Measurements from ENCODE around the gene SLC35E2B.
A peak's percentile ranks its signal among the peaks of the same experiment; 100 is the strongest.
"Not testable (repeated sequence)": the region's sequence is repeated elsewhere in the genome, so short reads cannot be mapped to it uniquely, and the experiment has no call there.

SLC35E2B gene

DNA sequence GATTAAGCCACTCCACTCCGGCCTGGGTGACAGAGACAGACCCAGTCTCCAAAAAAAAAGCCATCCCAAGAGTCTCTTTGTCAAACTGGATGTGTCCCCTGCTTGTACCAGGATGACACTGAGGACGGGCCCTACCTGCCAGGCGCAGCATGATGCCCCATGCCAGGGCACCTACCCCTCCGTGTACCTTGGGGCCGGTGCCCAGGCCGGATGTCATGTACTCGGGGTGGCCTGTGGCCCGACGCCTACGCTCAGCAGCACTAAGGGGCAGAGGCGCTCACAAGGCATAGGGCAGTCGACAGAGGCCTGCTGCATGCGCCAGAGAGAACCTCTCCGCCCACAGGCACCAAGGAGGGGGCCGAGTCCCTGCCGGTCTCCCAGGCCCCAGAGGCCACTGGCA is 53.2 kb downstream of the SLC35E2B start:
- DNase-seq (ENCODE audit: low read depth in 2 of 2), result not testable (repeated sequence)

DNA sequence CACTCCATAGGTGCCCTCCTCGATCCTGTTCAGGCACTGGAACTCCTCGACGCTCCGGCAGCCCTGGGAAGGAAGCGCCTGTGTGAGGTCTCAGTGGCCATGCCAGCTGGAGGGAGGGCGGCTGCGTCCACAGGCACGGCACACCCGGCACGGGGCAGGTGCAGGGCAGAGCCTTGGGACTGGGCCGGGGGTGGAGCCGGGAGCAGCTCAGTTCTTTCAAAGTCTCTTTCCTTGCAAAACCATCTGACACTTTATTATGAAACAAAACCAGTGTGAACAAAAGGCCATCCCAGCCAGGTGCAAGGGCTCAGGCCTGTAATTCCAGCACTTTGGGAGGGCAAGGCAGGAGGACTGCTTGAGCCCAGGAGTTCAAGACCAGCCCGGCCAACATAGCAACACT is 54.1 kb downstream of the SLC35E2B start:
- DNase-seq (ENCODE audit: low read depth in 2 of 2), result not testable (repeated sequence)

DNA sequence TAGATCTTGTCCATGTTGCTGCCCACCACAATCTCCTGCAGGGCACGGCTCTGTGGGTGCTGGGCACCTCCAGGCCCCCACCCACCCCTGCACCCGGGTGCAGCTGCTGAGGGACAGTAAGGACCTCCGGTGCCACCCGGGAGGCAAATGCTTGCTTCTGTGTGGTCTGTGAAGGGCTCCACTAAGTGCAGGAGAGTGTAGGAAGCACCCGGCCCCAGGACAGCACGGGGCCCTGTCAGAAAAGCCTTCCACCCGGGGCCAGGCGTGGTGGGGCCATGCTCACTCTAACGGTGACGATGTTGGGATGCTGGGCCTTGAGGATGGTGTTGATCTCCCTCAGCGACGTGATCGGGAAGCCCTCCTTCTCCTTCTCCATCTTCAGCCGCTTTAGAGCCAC is 55.1 kb downstream of the SLC35E2B start:
- not testable (repeated sequence) for DNase-seq (ENCODE audit: low read depth in 2 of 2)

DNA sequence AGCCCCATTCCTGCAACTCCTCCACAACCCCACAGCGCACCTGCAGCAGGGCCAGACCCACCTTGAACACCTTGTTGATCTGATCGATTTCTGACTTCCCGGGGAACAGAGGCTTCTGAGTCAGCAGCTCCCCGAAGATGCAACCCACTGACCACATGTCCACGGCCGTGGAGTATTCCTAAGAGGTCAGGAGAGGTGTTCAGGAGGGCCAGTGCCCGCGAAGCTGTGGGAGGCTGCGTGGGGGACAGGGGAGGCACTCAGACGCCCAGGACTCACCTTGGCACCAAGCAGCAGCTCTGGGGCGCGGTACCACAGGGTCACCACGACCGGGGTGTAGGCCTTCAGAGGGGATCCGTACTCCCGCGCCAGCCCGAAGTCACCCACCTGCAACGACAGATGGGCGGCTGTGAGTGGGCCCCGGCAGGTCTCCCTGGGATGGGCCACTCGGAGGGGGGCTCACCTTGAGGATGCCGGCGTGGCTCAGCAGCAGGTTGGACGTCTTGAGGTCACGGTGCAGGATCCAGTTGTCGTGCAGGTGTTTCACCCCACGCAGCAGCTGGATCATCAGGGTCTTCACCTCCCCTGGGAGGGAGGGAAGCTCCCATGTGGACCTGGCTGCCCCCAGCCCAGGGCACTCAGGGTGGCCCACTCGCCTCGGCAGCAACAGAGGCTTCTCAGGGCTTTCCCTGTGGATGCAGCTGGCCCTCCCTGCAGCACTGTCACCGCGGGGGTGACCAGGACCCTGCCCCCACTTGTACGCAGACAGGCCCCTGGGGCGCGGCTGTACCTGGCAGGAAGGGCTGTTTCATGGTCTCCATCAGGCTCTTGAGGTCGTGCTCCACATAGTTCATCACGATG is 55.7 kb downstream of the SLC35E2B start:
- not testable (repeated sequence) for DNase-seq (ENCODE audit: low read depth in 2 of 2)

DNA sequence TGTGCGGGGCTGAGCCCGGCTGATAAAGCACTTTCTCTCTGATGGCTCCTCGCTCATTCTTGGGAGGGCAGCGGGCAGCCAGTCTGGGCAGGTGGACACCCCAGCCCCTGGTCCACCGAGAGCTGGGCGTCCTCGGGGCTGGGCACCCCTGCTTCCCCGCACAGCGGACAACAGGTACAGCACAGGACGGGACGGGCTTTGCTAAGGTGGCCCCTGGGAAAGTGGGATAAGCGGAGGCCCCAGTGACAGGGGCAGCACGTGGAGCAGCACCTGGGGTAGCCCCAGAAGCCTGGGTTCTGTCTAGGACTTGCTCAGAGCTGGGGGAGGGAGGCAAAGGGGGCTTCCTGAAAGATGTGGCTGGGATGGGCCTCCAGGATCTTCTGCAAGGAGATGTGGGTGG is 58.0 kb downstream of the SLC35E2B start:
- not testable (repeated sequence) for DNase-seq (ENCODE audit: low read depth in 2 of 2)

DNA sequence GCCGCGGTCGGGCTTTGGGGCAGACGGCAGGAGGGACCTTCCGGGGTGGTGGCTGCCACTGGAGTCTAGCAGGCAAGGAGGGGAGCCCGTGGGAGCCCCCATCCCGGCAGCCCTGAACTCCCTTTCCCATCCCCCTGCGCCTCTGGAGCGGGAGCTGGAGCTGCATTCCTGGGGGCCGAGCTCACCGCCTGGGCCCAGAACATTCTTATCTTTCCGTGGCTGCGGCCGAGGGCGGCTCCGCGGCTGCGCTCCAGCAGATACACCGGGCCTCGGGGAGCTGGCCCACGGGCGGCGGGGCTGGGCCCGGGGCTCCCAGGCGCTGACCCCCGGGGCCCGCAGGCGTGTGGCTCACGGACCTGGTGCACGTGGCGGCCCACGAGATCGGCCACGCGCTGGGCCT is 59.2 kb downstream of the SLC35E2B start:
- not testable (repeated sequence) for DNase-seq (ENCODE audit: low read depth in 2 of 2)

DNA sequence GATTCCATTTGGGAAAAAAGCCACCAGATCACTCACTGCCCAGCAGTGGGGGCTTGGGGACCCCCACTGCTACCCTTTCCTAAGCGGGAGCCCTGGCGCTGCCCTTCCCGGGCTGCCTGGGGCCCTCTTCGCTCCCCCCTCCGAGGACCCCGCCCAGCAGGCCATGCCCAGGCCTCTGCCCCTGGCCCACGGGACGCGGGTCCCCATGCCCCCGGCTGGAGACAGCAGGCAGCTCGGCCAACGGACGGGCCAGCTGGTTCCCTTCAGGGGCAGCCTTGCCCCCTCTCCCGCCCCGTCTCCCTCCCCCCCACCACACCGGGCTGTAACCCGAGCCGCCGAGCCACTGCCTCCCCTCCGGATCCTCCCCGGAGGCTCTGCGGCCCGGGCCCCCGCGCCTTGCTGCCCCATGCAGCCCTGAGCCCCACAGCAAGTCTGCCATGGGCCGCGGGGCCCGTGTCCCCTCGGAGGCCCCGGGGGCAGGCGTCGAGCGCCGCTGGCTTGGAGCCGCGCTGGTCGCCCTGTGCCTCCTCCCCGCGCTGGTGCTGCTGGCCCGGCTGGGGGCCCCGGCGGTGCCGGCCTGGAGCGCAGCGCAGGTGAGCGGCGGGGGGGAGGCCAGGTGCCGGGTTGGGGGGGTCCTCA is 60.7 kb downstream of the SLC35E2B start, which contains the start of gene MMP23B:
Gene MMP23B (plus strand): TSS at position 392 of the 639 bp plus-strand sequence. CDS start 46 bp downstream, at position 438.
- no peak for DNase-seq (ENCODE audit: low read depth in 2 of 2)

DNA sequence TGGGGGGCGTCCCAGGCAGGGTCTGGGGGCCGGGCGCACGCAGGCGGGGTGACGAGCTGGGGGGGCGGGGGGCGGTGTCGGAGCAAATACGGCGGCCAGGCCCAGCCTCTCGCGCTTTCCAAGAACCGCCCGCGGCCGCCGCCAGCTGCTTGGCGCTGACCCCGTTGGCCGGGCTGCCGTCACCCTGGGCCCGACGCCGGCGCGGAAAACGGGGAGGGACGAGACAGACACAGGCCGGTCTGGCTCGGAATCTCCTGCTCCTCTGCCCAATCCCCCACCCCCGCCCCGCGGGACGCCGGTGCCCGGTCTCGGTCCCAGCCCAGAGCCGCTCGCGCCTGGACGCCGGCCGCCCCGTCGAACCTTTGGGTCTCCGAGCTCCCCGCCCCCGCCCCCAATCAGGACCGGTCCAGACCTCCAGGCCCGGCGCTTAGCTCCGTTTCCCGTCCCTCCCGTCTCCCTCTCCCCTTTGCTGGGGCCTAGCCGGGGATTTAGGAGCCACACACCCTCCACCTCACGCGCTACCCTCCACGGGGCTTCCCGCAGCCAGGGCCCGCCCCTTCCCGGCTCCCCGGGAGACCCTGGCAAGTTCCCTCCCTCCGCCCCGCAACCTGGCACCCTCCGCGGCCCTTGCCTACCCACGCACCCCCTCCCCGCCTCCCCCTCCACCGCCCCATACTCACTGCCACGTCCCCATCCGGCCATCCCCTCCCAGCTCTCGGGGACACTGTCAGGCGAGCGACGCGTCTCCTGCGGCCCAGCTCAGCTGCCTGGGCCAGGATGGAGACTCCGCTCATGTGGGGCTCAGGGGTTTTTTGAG is 61.4 kb downstream of the SLC35E2B start:
- DNase-seq (ENCODE audit: low read depth in 2 of 2), result no peak

DNA sequence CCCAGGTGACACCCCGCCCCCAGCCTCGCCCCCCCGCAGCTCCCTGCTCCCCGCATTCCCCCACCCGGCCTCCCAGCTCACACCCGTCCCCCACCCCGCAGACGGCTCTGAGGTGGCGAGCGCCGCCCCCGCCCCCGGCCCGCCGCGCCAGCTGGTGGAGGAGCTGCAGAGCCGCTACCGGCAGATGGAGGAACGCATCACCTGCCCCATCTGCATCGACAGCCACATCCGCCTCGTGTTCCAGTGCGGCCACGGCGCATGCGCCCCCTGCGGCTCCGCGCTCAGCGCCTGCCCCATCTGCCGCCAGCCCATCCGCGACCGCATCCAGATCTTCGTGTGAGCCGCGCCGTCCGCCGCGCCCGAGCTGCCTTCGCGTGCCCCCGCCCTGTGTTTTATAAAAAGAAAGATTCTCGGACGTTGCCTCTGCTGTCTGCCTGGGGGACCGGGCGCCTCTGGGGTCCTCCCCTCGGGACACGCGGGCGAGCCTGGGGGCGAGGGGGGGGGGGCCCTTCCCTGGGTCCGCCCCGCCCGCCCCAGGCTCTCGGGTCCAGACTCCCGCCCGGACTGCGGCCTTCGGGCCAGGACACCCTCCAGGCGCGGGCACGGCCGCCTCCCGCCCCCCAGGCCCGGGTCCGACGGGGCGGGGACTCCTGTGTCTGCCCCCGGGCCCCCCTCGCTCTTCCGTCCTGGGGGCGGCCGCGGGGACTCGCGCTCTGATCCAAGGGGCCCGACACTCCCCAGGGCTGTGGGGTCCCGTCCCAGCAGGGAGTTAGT is 62.2 kb downstream of the SLC35E2B start:
- DNase-seq (ENCODE audit: low read depth in 2 of 2), result peak; percentile 84 to 86

DNA sequence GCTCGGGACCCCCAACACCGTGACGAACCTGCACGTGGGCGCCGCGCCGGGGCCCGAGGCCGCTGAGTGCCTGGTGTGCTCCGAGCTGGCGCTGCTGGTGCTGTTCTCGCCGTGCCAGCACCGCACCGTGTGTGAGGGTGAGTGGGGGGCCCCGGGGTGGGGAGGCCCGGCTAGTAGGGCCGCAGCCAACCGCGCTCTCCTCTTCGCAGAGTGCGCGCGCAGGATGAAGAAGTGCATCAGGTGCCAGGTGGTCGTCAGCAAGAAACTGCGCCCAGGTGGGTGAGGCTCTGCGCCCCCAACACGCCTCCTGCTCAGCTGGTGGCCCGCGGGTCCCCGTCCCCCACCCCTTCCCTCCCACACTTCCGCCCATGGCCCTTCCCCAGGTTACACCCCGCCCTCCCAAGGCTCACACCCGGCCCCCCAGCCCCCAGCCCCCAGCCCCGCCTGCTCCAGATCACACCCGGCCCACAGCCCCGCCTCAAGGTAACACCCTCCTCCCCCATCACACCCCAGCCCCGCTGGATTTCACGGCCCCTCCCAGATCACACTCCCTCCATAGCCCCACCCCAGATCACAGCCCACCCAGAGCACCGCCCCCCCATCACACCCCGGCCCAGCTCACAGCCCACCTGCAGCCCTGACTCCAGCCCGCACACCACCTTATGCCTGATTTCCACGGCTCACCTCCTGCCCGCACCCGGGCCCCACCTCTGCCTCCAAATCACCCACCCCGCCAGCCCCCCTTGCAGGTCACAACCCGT is 63.0 kb downstream of the SLC35E2B start:
- DNase-seq (ENCODE audit: low read depth in 2 of 2), result peak; percentile 39 to 44

DNA sequence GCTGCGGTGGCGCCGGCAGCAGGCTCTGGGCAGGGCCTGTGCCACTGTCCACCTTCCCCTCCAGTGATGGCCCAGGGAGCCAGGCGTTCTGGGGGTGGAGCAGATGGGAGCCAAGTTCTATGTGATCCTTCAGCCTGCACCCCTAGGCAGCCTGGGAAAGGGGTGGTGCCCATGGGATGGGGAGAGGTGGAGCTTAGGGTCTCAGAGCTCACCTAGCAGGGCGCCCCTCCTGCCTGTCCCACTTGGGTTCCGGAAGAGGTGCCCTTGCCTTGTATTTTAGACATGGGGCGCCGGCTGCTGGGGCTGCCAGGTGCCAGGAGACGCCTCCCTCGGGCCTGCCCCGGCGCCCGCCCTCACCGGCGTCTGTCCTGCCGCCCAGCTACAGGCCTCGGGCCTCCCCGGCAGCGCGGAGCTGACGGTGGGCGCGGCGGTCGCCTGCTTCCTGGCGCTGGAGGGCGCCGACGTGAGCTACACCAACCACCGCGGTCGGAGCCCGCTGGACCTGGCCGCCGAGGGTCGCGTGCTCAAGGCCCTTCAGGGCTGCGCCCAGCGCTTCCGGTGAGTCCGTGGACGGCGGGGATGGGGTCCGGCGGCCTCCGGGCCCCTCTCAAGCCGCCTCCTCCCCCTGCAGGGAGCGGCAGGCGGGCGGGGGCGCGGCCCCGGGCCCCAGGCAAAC is 63.7 kb downstream of the SLC35E2B start:
- peak; percentile 27 for DNase-seq (ENCODE audit: low read depth in 2 of 2)

DNA sequence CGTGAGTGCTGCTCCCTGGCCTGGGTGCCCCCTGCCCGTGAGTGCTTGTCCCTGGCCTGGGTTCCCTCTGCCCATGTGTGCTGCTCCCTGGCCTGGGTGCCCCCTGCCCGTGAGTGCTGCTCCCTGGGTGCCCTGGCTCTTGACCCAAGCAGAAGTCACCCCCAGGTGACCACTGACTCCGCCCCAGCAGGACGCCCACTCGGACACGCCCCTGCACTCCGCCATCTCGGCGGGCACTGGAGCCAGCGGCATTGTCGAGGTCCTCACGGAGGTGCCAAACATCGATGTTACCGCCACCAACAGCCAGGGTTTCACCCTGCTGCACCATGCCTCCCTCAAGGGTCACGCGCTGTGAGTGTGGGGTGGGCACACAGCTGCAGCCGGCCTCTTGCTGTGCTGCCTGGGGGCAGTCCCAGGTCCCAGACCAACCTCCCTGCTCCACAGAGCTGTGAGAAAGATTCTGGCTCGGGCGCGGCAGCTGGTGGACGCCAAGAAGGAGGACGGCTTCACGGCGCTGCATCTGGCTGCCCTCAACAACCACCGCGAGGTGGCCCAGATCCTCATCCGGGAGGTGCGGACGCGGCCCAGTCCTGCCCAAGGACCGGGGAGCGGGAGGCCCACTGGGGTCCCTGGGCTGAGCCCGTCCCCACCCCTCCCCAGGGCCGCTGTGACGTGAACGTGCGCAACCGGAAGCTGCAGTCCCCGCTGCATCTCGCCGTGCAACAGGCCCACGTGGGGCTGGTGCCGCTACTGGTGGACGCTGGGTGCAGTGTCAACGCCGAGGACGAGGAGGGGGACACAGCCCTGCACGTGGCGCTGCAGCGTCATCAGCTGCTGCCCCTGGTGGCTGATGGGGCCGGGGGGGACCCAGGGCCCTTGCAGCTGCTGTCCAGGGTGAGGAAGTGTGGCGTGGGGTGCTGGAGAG is 64.5 kb downstream of the SLC35E2B start:
- DNase-seq (ENCODE audit: low read depth in 2 of 2), result no peak

DNA sequence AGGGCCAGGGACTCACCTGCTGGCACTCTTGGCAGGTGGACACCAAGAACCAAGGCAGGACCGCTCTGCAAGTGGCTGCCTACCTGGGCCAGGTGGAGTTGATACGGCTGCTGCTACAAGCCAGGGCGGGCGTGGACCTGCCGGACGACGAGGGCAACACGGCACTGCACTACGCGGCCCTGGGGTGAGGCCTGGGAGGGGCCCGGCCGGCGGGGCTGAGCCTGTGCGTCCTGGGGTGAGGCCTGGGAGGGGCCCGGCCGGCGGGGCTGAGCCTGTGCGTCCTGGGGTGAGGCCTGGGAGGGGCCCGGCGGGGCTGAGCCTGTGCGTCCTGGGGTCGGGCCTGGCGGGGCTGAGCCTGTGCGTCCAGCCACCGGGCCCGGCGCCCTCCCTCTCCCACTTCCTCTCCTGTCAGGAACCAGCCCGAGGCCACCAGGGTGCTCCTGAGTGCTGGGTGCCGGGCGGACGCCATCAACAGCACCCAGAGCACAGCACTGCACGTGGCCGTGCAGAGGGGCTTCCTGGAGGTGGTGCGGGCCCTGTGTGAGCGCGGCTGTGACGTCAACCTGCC is 65.2 kb downstream of the SLC35E2B start:
- DNase-seq (ENCODE audit: low read depth in 2 of 2), result no peak

DNA sequence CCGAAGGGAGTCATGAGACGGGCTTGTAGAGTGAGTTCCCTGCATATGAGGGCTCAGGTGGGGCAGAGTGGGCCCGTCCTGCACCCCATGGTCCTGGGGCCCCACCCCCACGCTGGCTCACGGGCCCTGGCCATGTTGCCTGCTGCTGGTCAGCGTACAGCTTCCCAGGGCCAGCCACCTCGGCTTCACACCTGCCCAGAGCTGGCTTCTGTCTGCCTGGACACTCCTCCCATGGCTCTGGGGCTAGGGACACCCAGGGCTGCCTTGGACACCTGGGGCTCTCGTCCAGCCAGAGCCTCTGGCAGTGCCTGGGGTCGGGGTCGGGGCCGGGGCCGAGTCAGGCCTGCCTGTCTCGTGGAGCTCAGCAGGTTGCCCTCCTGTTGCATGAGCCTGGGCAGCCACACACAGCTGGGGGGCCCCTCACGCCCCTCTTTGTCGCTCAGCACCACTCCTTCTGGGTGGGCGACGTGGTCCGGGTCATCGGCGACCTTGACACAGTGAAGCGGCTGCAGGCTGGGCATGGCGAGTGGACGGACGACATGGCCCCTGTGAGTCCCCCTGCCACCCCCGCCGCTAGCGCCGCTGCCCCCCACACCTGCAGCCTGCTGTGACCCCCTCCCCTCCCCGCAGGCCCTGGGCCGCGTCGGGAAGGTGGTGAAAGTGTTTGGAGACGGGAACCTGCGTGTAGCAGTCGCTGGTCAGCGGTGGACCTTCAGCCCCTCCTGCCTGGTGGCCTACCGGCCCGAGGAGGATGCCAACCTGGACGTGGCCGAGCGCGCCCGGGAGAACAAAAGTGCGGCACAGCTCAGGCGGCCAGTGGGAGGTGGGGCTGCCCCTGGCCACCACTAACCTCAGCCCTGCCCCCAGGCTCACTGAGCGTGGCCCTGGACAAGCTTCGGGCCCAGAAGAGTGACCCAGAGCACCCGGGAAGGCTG is 66.1 kb downstream of the SLC35E2B start:
- no peak for DNase-seq (ENCODE audit: low read depth in 2 of 2)

DNA sequence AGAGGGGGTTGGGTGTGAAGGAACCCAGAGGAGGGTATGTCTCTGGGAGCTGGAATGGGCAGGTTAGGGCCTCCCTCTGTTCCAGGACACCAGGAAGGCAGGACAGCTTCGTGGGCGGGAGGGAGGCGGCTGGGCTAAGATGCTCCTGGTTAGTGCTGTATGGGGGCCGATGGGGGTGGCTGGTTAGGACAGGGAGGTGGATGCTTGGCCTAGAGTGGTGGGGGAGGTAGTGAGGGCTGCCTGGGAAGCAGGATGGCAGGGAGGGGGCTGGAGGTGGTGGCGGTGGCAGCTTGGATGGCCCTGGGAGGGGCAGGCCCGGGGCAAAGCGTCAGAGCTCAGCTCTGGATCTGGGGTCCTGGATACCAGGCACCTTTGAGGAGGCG is 66.8 kb downstream of the SLC35E2B start:
- no peak for DNase-seq (ENCODE audit: low read depth in 2 of 2)

DNA sequence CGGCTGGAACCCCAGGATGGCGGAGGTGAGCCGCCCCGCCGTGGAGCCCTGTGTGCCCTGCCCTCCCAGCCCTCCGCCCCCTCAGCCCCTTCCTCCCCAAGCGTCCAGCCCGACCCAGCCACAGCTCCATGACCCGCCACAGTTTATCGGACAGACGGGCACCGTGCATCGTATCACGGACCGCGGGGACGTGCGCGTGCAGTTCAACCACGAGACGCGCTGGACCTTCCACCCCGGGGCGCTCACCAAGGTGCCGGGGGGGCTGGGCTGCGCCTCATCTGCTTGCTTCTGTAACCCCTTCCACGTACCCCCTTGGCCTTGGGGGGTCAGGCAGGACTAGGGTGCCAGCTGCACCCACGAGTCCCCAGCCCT is 67.2 kb downstream of the SLC35E2B start:
- DNase-seq (ENCODE audit: low read depth in 2 of 2), result no peak

All from stimulated activated CD4-positive, alpha-beta T cell treated with anti-CD3 and anti-CD28 coated beads, Interleukin-4, amount 100 ng/mL, for 48 hours (primary cell).